IMR-90 (cell line): ENCODE measurements around the gene SOBP.
"Not testable (repeated sequence)": the region's sequence is repeated elsewhere in the genome, so short reads cannot be mapped to it uniquely, and the experiment has no call there.

ENCODE experiments used
- CEBPB ChIP-seq: IDR thresholded peaks from 2 replicates; pipeline ENCODE4 v1.6.1; 2012; ENCODE audit warnings: low read depth, low read length, improper control_type of control experiment
- CTCF ChIP-seq: conservative IDR thresholded peaks from 2 replicates; pipeline ENCODE4 v1.5.1; 2012; ENCODE audit warnings: mild to moderate bottlenecking, low read depth, low read length, improper control_type of control experiment
- MAFK ChIP-seq: IDR thresholded peaks from 2 replicates; pipeline ENCODE4 v1.6.1; 2012; ENCODE audit warnings: low read depth, low read length, improper control_type of control experiment
- POLR2A ChIP-seq: IDR thresholded peaks from 2 replicates; pipeline ENCODE4 v1.6.1; 2012; ENCODE audit warnings: mild to moderate bottlenecking, low read depth, low read length
- RCOR1 ChIP-seq: IDR thresholded peaks from 2 replicates; pipeline ENCODE4 v1.6.1; 2012; ENCODE audit warnings: mild to moderate bottlenecking, low read length, improper control_type of control experiment; ENCODE audit not compliant: insufficient replicate concordance
- USF2 ChIP-seq: fragments of 150-350 bp; IDR thresholded peaks from 2 replicates; pipeline ENCODE4 v1.6.1; 2017; ENCODE audit warnings: mild to moderate bottlenecking, antibody characterized with exemption, low read length, low read depth

GRCh38 chr6:107553121-107553520, 63.2 kb downstream of the SOBP start:
- TF ChIP-seq POLR2A, CTCF, RCOR1, MAFK, USF2, CEBPB: not testable (repeated sequence)
